GM18868 (cell line): ENCODE results near the gene CBS.
"Not testable (repeated sequence)": the region's sequence is repeated elsewhere in the genome, so short reads cannot be mapped to it uniquely, and the experiment has no call there.

Experiments used
- ATAC-seq: cut with Tn5 transposase; IDR thresholded peaks from one replicate; pipeline ENCODE4 v1.9.1; 2021; ENCODE audit warnings: mild to moderate bottlenecking, moderate library complexity; ENCODE audit not compliant: unreplicated experiment

The CBS gene

DNA sequence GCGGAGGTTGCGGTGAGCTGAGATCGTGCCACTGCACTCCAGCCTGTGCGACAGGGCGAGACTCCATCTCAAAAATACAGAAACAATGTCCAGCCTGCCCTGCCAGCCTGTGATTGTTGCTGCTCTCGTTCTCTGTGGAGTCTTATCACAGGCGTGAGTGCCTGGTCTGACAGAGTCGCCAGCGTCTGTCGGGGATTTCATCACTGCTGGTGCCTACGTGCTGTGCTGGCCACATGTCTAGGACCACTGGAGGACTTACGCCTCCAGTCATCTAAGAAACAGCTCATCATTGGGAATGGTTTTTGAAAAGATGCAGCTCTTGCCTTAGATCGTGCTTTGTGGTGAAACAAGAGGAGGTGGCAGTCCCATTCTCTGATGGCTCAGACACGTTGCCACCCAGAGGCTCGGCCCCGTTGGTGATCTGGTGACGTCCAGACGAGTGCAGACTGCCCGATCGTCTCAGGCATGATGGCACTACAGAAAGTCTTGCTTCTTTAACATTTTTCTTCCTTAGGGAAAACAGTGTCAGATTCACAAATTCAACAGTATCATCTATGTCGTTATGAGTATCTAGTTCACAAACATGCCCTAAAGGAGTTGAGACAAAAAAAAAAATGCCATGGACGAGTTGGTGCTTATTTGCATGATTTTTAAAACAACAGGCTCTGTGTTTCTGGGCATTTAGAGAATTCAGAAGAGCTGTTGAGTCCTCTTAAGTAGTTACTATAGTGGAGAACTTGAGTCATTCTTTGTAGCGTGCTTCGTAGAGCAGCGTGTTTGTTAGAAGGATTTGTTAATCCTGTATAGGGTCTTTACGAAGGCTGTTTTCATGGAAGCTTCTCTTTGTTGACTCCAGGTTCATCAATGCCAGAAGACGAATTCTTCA, 47.5 kb downstream of the CBS start:
- ATAC-seq = no peak

DNA sequence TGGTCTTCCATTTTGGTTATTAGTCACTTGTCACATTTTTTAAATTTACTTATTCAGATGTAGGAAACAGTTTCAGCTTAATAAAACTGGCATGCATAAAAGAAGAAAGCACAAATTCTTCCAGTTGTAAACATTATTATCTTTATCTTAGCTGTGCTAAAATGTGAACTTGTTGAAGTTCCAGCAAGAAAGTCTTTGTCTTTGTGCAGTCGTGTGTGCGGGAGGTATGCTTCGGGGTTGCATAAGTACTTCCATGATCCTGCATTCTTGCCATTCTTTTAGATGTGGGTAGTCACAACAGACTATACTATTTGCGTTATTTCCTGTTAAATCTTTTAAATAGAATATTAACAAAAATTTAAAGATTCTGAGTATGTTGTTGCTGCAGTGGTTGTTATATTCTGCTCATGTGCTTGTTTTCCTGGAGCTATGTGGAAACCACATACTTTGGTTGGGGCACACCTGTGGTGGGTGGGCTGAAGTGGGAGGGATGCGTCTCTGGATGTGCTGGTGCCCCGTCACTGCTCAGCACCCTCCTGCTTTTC, 49.9 kb downstream of the CBS start:
- ATAC-seq = no peak

DNA sequence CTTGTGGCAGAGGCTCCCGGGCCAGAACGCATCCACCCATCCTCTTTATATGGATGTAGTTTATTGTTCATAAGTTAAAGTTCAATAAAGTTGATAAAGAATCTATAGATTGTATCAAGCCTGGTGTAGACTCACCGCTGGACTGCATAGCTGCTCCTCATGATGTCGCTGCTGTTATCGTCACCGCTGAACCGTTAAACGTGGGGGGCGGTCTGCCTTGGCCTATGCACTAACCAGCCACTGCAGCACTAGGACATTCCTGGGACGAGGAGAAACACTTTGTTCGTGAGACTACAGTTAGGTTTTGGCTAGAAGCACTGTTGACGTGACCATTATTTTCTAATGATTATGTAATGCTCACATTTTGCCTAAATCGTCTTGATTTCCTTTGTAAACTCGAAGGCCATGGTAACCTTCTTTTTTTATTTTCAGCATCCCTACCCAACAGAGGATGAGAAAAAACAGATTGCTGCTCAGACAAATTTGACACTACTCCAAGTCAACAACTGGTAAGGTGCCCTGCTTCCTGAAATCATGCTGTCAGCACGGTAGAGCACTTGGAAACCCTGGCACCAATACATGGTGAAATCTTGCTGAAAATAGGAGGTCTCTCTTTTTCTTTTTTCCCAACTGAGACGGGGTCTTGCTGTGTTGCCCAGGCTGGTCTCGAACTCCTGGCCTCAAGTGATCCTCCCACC, 51.0 kb downstream of the CBS start:
- no peak for ATAC-seq

DNA sequence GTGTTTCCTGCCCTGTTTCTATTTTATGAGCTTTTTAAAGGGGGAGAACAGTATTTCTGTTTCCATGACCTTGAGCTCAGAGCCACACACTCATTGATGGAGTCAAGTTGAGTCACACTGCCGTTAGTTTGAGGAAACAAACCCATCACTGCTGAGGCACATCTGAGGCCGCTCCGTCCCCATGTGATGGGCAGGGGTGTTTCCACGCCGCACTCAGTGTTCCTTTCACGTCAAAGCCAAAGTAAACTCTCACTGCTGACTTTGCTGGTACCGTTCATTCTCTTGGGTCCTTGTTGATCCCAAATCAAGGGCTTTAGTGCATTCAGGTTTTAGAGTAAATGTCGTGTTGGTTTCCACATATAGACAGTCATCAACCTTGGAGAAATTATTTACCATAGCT, 52.5 kb downstream of the CBS start:
- no peak for ATAC-seq

DNA sequence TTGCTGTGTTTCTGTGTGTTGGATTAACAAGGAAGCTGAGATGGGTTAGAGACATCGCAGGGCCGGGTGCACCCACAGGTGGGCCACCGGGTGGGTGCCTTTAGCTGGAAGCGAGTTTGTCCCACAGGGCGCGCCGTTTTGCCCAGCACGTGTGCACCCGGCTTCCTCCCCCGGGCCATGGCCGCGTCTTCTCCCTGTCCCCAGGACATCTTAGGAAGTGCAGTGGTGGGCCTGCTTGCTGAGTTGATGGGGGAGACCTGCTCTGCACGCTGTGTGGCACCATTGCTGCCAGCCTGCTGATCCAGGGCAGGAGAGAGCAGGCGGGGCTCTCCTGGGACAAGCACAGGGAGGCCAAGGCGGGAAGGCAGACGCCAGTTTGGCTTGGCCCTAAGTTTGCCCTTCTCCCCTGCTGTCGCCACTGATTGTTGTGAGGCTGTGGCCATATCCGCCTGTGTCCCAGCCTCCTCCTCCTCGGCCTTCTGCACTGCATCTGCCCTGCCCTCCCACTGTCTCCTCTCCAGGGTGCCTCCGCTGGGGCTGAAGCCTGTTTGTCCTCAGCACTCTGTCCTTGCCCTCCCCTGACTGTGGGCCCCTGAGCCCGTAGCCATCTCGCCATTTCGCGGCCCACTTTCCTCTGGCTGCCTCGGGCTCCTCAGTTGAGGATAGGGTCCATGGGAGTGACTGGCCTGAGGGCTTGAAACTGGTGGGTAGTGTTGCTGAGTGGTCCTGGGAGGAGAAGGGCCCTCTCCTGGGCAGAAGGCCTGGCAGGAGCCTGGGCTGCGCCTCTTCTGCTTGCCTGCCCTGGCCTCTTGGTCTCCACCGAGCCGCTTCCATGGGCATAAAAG, 53.7 kb downstream of the CBS start:
- no peak for ATAC-seq

DNA sequence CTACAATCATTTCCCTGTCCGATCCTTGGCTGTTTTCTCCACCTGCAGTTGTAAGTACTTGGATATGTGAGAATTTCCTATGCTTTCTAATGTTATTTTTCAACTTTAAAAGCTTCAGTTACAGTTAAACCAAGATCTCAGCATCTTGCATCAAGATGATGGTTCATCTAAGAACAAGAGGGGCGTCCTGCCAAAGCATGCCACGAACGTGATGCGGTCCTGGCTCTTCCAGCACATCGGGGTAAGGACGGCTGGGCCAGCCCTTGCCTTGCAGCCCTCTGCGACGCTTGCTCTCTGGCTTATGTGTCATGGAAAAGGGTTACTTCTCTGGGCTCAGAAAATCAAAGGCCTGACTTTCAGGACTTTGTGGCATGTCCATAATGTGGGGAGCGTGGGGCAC, 54.4 kb downstream of the CBS start:
- ATAC-seq = no peak

DNA sequence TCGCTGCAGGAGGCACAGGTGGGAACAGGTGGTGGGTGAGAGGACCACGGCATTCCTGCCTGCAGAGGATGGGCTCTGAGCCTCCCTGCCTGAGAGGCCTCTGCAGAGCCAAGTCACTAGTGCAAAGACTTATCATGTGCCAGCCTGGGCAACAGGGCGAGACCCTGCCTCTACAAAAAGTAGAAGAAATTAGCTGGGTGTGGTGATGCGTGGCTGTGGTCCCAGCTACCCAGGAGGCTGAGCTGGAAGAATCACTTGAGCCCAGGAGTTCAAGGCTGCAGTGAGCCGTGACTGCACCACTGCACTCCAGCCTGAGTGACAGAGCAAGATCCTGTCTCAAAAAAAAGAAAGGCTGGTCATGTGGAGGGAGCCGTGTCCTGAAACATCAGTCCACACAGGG, 54.9 kb downstream of the CBS start:
- ATAC-seq = no peak

DNA sequence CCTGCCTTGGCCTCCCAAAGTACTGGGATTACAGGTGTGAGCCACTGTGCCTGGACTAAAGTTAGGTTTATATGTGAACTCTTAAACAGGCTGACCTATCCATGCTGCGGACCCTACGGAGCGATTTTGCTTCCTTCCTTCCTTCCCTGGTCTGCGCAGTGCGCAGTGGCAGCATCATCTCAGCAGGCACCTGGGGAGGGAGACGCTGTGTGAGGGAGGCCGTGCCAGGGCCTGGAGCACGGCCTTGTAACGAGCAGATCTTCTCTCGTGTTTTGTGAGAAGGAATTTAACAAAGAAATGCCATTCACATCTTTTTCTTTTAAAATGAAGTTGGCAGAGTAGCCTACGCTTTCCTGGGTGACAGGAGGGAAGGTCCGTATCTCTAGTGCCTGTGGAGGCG, 55.5 kb downstream of the CBS start:
- ATAC-seq = no peak

DNA sequence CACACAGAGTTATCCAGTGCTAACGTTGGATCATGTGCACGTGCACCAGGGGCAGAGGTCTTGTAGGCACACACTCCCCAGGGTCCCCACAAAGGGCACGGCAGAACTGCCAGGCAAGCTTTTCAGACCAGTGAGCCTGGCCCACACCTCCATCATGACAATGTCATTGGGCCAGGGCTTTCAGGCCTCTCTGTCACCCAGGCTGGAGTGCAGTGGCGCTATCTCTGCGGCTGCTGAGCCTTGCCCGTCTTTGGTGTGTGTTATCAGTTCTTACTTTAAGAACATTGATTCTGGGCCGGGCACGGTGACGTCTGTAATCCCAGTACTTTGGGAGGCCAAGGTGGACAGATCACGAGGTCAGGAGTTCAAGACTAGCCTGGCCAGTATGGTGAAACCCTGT, 57.1 kb downstream of the CBS start:
- no peak for ATAC-seq

DNA sequence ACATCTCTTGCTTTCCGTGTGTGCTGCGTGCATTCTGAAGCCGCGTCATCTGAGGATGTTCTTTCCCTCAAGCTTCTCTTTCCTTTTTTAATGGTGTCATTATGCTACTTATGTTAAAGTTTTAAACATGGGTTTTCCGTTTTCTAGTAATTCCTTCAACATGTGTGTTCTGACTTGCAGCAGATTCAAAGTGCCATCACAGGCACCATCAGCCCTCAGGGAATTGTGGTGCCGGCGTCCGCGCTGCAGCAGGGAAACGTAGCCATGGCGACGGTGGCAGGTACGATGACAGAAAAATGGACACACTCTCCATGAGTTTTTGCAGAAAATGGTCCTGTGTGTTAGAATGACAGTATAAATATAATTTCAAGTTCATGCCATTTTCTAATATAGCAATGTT, 58.9 kb downstream of the CBS start:
- no peak for ATAC-seq

DNA sequence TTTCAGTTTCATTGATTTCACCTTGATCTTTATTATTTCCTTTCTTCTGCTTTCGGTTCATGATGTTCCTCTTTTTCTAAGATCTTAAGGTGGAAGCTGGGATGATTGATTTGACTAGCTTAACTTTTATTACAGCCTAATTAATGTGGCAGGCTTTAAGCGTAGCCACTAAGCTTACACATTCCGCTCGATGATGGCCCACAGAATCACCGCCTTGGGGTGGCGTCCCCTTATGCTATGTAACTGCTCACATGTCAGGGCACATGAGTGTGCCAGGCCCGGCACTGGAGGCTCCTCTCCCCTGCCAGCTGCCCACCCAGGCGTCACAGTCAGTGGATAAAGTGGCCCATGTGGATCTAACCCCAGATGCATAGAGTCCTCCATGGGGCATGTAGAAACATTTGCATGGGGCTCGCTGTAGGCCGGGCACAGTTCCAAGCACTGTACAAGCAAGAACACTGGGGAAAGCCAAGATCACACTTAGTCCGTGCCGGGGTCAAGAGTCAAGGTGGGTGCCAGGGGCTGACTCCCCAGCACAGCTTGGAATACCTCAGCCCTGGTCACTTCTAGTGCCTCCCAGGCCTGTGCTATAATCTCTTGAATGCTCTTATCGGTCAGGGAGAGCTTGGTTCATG, 59.6 kb downstream of the CBS start:
- no peak for ATAC-seq

DNA sequence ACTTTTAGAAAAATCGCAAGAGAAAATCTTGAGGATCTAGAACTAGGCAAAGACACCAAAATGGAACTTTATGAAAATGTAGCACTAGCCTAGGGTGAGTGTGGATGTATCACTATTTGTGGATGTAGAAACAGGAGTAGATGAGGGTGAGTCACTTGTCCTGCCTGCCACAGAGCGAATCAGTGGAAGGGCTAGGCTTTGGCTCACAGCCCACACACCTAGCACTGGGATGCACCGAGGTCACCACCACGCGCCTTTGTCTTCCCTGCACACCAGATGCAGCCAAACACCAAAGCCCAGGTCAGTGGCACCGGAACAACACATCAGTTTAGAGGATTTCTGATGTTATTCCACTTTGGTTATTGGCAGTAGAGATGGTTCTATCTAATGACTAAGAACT, 63.0 kb downstream of the CBS start:
- no peak for ATAC-seq

DNA sequence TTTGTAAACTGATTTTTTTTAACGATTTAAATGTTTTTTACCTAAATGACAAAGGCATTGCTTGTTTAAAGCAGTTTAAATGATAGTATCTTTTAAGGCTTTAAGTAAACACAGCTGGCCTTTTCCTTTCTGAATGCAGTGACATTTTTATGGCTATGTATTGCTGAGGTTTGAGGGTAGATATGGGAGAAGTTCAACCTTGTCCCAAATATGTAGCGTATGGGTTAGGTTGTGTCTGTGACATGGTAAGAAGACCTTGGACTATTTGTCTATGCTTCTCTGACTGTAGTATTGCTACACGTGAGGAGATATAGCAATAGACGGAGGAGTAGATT, 68.8 kb downstream of the CBS start:
- no peak for ATAC-seq

DNA sequence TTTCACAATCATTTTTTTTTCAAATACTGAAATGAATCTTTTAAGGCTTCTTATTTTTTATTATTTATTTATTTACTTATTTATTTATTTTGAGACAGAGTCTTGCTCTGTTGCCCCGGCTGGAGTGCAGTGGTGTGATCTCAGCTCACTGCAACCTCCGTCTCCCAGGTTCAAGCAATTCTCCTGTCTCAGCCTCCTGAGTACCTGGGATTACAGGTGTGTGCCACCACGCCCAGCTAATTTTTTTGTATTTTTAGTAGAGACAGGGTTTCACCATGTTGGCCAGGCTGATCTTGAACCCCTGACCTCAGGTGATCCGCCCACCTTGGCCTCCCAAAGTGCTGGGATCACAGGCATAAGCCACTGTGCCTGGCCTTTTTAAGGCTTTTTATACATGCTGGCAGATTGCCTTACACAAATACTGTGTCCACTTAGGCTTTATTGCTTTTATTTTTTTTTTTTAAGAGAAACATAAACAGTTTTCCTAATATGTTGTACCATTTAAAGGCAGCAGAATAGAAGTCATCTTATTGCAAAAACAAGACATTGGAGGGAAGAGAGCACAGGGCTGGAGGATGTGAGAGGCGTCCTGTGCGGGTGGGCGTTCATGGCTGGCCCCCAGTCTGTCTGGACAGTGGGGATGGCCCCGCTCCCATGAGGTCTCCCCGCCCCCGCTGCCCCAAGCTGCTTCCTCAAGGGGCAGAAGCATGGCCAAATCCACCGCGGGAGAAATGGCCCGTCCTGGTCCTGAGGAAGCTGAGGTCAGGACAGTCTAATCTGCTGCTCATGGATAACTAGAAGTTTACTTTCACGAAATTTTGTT, 69.4 kb downstream of the CBS start:
- not testable (repeated sequence) for ATAC-seq

DNA sequence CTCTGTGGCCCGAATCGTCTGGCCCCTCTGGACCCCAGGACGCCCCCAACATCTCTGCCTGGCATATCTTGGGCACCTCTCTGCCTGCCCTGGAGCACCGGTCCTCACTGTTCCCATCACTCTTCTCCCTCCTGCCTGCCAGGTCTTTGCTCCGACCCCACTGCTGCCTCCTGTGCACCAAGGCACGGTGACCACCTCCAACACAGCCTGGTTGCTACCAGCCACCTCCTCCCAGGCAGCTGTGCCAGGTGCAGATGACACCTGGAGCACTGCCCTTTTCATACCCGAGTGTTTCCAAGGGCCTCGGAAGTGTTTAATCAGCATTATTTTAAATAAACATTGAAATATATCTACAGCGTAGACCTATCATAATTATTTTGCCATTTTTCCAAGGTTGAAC, 70.0 kb downstream of the CBS start:
- no peak for ATAC-seq

DNA sequence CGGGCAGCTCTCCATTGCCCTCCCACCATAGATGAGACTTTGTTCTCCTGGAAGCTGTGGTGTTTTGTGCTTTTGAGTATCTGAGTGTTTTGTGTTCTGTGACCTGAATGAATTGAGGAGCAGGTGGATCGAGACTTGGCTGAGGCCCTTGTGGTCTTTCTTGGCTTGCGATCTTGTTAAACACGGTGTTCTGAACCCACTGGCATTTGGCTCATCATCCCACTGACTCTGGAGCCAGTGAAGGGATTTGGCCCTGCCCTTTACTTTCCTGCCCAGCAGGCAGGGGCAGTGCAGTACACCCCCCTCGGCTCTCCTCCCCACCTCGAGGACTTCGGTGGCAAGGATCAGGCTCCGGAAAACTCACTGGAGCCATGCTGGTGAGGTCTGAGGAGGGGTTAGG, 70.7 kb downstream of the CBS start:
- ATAC-seq = no peak
